SU-DHL-6 (cell line): Measurements from ENCODE around the gene ALK.

Experiments
- H2AFZ ChIP-seq: fragments of 200-600 bp; sonication (generic); 2 replicates; pipeline ENCODE4 v1.6.1; 2014; ENCODE audit warnings: low read depth, mild to moderate bottlenecking, moderate library complexity, mixed read lengths, antibody characterized with exemption, low read length; ENCODE audit not compliant: severe bottlenecking
- H3F3A ChIP-seq: fragments of 200-600 bp; shearing (Covaris generic); 2 replicates; pipeline ENCODE4 v1.6.0; 2016; ENCODE audit warnings: antibody characterized with exemption, mild to moderate bottlenecking; ENCODE audit not compliant: insufficient read depth
- H3K27ac ChIP-seq: fragments of 200-600 bp; sonication (generic); 2 replicates; pipeline ENCODE4 v1.5.1; 2016; ENCODE audit warnings: low read depth, mild to moderate bottlenecking, low read length, moderate library complexity, mixed read lengths
- H3K27me3 ChIP-seq: fragments of 200-600 bp; sonication (generic), shearing (Covaris generic); 2 replicates; pipeline ENCODE4 v1.6.0; 2014; ENCODE audit warnings: mild to moderate bottlenecking, low read length
- H3K36me3 ChIP-seq: fragments of 200-600 bp; sonication (generic); 2 replicates; pipeline ENCODE4 v1.6.1; 2014; ENCODE audit warnings: mild to moderate bottlenecking, low read length, mixed read lengths
- H3K4me2 ChIP-seq: fragments of 300-600, 200-600 bp; shearing (Covaris generic), sonication (generic); 2 replicates; pipeline ENCODE4 v1.6.0; 2014; ENCODE audit warnings: low read length, low read depth, mild to moderate bottlenecking; ENCODE audit not compliant: poor library complexity, severe bottlenecking
- H3K4me3 ChIP-seq: fragments of 200-600 bp; sonication (generic); 2 replicates; pipeline ENCODE4 v1.5.1; 2014; ENCODE audit warnings: antibody characterized with exemption, low read length, mild to moderate bottlenecking, mixed read lengths; ENCODE audit not compliant: insufficient read depth, poor library complexity, severe bottlenecking
- H3K79me2 ChIP-seq: fragments of 200-600 bp; sonication (generic); 2 replicates; pipeline ENCODE4 v1.6.1; 2014; ENCODE audit warnings: mild to moderate bottlenecking, low read length, moderate library complexity; ENCODE audit not compliant: insufficient read depth
- H3K9ac ChIP-seq: fragments of 200-600 bp; sonication (generic); 2 replicates; pipeline ENCODE4 v1.7.0; 2014; ENCODE audit warnings: mild to moderate bottlenecking, low read length
- H3K9me2 ChIP-seq: fragments of 200-600 bp; sonication (generic); replicated peaks from 2 replicates; pipeline ENCODE4 v1.6.1; 2014; ENCODE audit warnings: low read length; ENCODE audit not compliant: insufficient read depth
- H3K9me3 ChIP-seq: fragments of 200-600 bp; sonication (generic); 2 replicates; pipeline ENCODE4 v1.6.1; 2014; ENCODE audit warnings: low read length, mixed read lengths; ENCODE audit not compliant: insufficient read depth
- H4K20me1 ChIP-seq: fragments of 200-600 bp; sonication (generic); 2 replicates; pipeline ENCODE4 v1.6.1; 2014; ENCODE audit warnings: low read depth, mild to moderate bottlenecking, antibody characterized with exemption, low read length, moderate library complexity, mixed read lengths
- CTCF ChIP-seq: fragments of 200-600 bp; sonication (generic); IDR thresholded peaks from one replicate; pipeline ENCODE4 v1.5.1; 2017; ENCODE audit warnings: antibody characterized with exemption, mild to moderate bottlenecking, low read length, moderate library complexity; ENCODE audit not compliant: insufficient read depth, poor library complexity, severe bottlenecking
- EZH2phosphoT487 ChIP-seq: fragments of 200-600 bp; sonication (generic), shearing (Covaris generic); conservative IDR thresholded peaks from 2 replicates; pipeline ENCODE4 v1.6.1; 2018; ENCODE audit warnings: mild to moderate bottlenecking, antibody characterized with exemption, low read length, moderate library complexity, mixed read lengths

ALK gene

GRCh38 chr2:29218550-29219125 is 702.7 kb downstream of the ALK start:
- Histone ChIP-seq H3K27ac (no peak overlapping the region), H3K36me3 (no peaks in the 10 kb centered on the region), H3K9me2 (no peaks in the 10 kb centered on the region), H3K79me2 (no peaks in the 10 kb centered on the region), H3F3A (no peaks in the 10 kb centered on the region), H3K9me3 (no peaks in the 10 kb centered on the region), H3K4me3 (no peak overlapping the region), H3K9ac (no peak overlapping the region), H4K20me1 (no peaks in the 10 kb centered on the region), H3K4me2 (no peak overlapping the region), H2AFZ (no peak overlapping the region), H3K27me3 (no peaks in the 10 kb centered on the region)
- TF ChIP-seq CTCF = no peak
- no peak for TF ChIP-seq EZH2phosphoT487

DNA sequence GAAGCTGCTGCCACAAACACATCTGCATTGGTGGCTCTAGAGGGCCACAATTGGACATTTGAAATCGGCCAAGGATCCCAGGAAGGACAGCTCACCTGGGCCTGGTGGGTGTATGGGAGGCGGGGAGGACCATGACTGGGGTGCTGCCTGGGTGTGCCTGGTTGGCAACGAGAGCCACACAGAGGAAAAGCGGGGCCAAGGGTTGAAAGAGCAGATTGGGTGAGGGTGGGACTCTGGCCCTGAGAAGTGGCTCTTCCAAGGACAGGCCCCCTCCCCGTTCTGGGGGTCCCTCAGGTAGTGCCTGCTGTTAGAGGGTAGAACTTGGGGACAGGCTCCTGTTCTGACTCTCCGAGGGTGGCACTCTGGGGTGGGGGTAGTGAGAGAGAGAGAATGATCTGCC is 703.3 kb downstream of the ALK start:
- Histone ChIP-seq H3K4me2 (no peak overlapping the region), H3K36me3 (no peaks in the 10 kb centered on the region), H3K9ac (no peak overlapping the region), H3F3A (no peaks in the 10 kb centered on the region), H3K9me3 (no peaks in the 10 kb centered on the region), H2AFZ (no peak overlapping the region), H3K27ac (no peak overlapping the region), H3K79me2 (no peaks in the 10 kb centered on the region), H3K27me3 (no peaks in the 10 kb centered on the region), H3K9me2 (no peaks in the 10 kb centered on the region), H3K4me3 (no peak overlapping the region), H4K20me1 (no peaks in the 10 kb centered on the region)
- no peak for TF ChIP-seq CTCF
- TF ChIP-seq EZH2phosphoT487 = no peak

- Histone ChIP-seq H2AFZ (no peak overlapping the region), H3K9me3 (no peaks in the 10 kb centered on the region), H4K20me1 (no peaks in the 10 kb centered on the region), H3K9me2 (no peaks in the 10 kb centered on the region), H3K36me3 (no peaks in the 10 kb centered on the region), H3K27ac (no peak overlapping the region), H3K4me2 (no peak overlapping the region), H3K27me3 (no peaks in the 10 kb centered on the region), H3F3A (no peaks in the 10 kb centered on the region), H3K4me3 (no peak overlapping the region), H3K9ac (no peak overlapping the region), H3K79me2 (no peaks in the 10 kb centered on the region)
- no peak for TF ChIP-seq CTCF
- no peak for TF ChIP-seq EZH2phosphoT487
Measured at GRCh38 chr2:29216609-29216909, 704.8 kb downstream of the ALK start.
